ENCODE results near the gene TTK. TPM values are rescaled to one million over a fixed set of nuclear protein-coding genes. Genes with fewer than 3 reads are reported as not detected.

TTK gene
- total RNA-seq, 2 experiments from 2014 or later = 46.0 to 49.5 TPM

GRCh38 chr6:80021591-80021990 is 17.1 kb downstream of the TTK start:
- H3K9me2 ChIP-seq (ENCODE audit: insufficient read depth, low read length) = no peaks in the 10 kb centered on the region
- CTCF ChIA-PET (ENCODE audit: unreplicated experiment) = no interaction called here
- no peak overlapping the region for H2AFZ ChIP-seq (ENCODE audit: low read length)
- H4K20me1 ChIP-seq (ENCODE audit: insufficient read depth, low read length) = no peaks in the 10 kb centered on the region
- POLR2A ChIA-PET = interaction anchor here (0.6 kb wide), 1 partner anchor 47 kb away, joined by 3 read pairs; no protein-coding TSS in a partner anchor
- no peak for DNase-seq (ENCODE audit: low spot score)
- no peaks in the 10 kb centered on the region for H3K9me3 ChIP-seq (ENCODE audit: low read length)
- H3K36me3 ChIP-seq (ENCODE audit: insufficient read depth, low read length) = peaks cover 92% of the 10 kb centered on the region
- no peaks in the 10 kb centered on the region for H3K79me2 ChIP-seq (ENCODE audit: insufficient read depth, low read depth, low read length)
- no peaks in the 10 kb centered on the region for H3K4me1 ChIP-seq (ENCODE audit: insufficient read depth, low read length, poor library complexity, severe bottlenecking)
- H3K4me2 ChIP-seq (ENCODE audit: low read length) = no peak overlapping the region
- intact Hi-C loops (cut with micrococcal nuclease; ENCODE audit: unreplicated experiment) = no loop called here
- H3K4me3 ChIP-seq (ENCODE audit: low read depth, low read length, poor library complexity, severe bottlenecking) = no peak overlapping the region
- TF ChIP-seq CTCF (conservative IDR thresholded peaks at IDR 0.05; ENCODE audit: low read length) (no peak), EZH2phosphoT487 (IDR thresholded peaks at IDR 0.05; ENCODE audit: borderline replicate concordance, low read depth, low read length) (no peak)
- BruUV-seq (replicated peaks) = no TSS peak
- H3K27ac ChIP-seq (ENCODE audit: low read depth, low read length, poor library complexity, severe bottlenecking) = no peak overlapping the region

GRCh38 chr6:80022803-80023202 is 18.4 kb downstream of the TTK start:
- POLR2A ChIA-PET = no interaction called here
- H3K36me3 ChIP-seq (ENCODE audit: insufficient read depth, low read length) = peaks cover 91% of the 10 kb centered on the region
- H3K4me2 ChIP-seq (ENCODE audit: low read length) = no peak overlapping the region
- no peaks in the 10 kb centered on the region for H3K9me2 ChIP-seq (ENCODE audit: insufficient read depth, low read length)
- BruUV-seq (replicated peaks) = no TSS peak
- H3K4me1 ChIP-seq (ENCODE audit: insufficient read depth, low read length, poor library complexity, severe bottlenecking) = no peaks in the 10 kb centered on the region
- no peak overlapping the region for H3K4me3 ChIP-seq (ENCODE audit: low read depth, low read length, poor library complexity, severe bottlenecking)
- H2AFZ ChIP-seq (ENCODE audit: low read length) = no peak overlapping the region
- no peaks in the 10 kb centered on the region for H3K9me3 ChIP-seq (ENCODE audit: low read length)
- H4K20me1 ChIP-seq (ENCODE audit: insufficient read depth, low read length) = no peaks in the 10 kb centered on the region
- TF ChIP-seq CTCF (conservative IDR thresholded peaks at IDR 0.05; ENCODE audit: low read length) = no peak
- TF ChIP-seq EZH2phosphoT487 (IDR thresholded peaks at IDR 0.05; ENCODE audit: borderline replicate concordance, low read depth, low read length) = no peak
- intact Hi-C loops (cut with micrococcal nuclease; ENCODE audit: unreplicated experiment) = no loop called here
- no peaks in the 10 kb centered on the region for H3K79me2 ChIP-seq (ENCODE audit: insufficient read depth, low read depth, low read length)
- CTCF ChIA-PET (ENCODE audit: unreplicated experiment) = no interaction called here
- no peak for DNase-seq (ENCODE audit: low spot score)
- no peak overlapping the region for H3K27ac ChIP-seq (ENCODE audit: low read depth, low read length, poor library complexity, severe bottlenecking)

GRCh38 chr6:80028589-80028988 is 24.1 kb downstream of the TTK start:
- TF ChIP-seq CTCF (conservative IDR thresholded peaks at IDR 0.05; ENCODE audit: low read length) (no peak), EZH2phosphoT487 (IDR thresholded peaks at IDR 0.05; ENCODE audit: borderline replicate concordance, low read depth, low read length) (no peak)
- H3K9me2 ChIP-seq (ENCODE audit: insufficient read depth, low read length) = no peaks in the 10 kb centered on the region
- H2AFZ ChIP-seq (ENCODE audit: low read length) = no peak overlapping the region
- no peak for DNase-seq (ENCODE audit: low spot score)
- no peaks in the 10 kb centered on the region for H3K4me1 ChIP-seq (ENCODE audit: insufficient read depth, low read length, poor library complexity, severe bottlenecking)
- H3K36me3 ChIP-seq (ENCODE audit: insufficient read depth, low read length) = peaks cover 93% of the 10 kb centered on the region
- no peak overlapping the region for H3K4me3 ChIP-seq (ENCODE audit: low read depth, low read length, poor library complexity, severe bottlenecking)
- H4K20me1 ChIP-seq (ENCODE audit: insufficient read depth, low read length) = no peaks in the 10 kb centered on the region
- H3K27ac ChIP-seq (ENCODE audit: low read depth, low read length, poor library complexity, severe bottlenecking) = no peak overlapping the region
- CTCF ChIA-PET (ENCODE audit: unreplicated experiment) = no interaction called here
- no peak overlapping the region for H3K4me2 ChIP-seq (ENCODE audit: low read length)
- POLR2A ChIA-PET = interaction anchor here (0.6 to 3.0 kb wide), 7 partner anchors 10 to 46 kb away, joined by 3 to 22 read pairs (median 4); partner anchors contain the start of gene TTK
- intact Hi-C loops (cut with micrococcal nuclease; ENCODE audit: unreplicated experiment) = no loop called here
- no peaks in the 10 kb centered on the region for H3K9me3 ChIP-seq (ENCODE audit: low read length)
- no TSS peak for BruUV-seq (replicated peaks)
- no peaks in the 10 kb centered on the region for H3K79me2 ChIP-seq (ENCODE audit: insufficient read depth, low read depth, low read length)

All from OCI-LY7 (cell line).